GM23248 (cell line): Measurements from ENCODE around the gene FAT1.

ENCODE experiments used
- EZH2 ChIP-seq: fragments of 200-600 bp; sonication (generic); IDR thresholded peaks from 2 replicates; pipeline ENCODE4 v1.6.1; 2018; ENCODE audit warnings: antibody characterized with exemption, mild to moderate bottlenecking; ENCODE audit not compliant: insufficient read depth, poor library complexity, severe bottlenecking
- EZH2phosphoT487 ChIP-seq: fragments of 200-600 bp; sonication (generic); IDR thresholded peaks from 2 replicates; pipeline ENCODE4 v1.6.1; 2018; ENCODE audit warnings: antibody characterized with exemption, moderate library complexity, mild to moderate bottlenecking, low read depth; ENCODE audit not compliant: insufficient read depth

DNA sequence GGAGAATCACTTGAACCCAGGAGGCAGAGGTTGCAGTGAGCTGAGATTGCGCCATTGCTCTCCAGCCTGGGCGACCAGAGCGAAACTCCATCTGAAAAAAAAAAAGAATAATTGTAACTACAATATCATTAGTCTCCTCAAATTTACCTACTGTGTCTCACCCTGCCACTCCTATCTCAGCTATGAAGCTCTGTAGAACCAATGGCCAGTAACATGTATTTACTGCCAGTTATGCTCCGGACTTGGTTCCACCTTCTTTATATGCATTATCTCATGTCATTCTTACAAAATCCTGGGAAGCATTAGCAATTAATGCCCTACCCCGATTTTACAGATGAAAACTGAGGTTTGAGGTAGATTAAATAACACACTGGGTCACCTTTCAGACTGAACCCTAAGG lies 7.0 kb upstream of the FAT1 start:
- no peak for TF ChIP-seq EZH2
- no peak for TF ChIP-seq EZH2phosphoT487
